ENCODE measurements around the gene CRYBG1. TPM values are rescaled to one million over a fixed set of nuclear protein-coding genes. Genes with fewer than 3 reads are reported as not detected.
A peak's percentile ranks its signal among the peaks of the same experiment; 100 is the strongest.

CRYBG1 gene
- total and polyA plus RNA-seq, 2 of the 13 experiments (the other 11 are each of a cell fraction or from before 2014, with no cell fraction given): 10.1 to 21.9 TPM

- TF ChIP-seq ZNF615 (CRISPR knock-in tag; IDR thresholded peaks at IDR 0.05; ENCODE audit: borderline replicate concordance) (no peak), NFIC (IDR thresholded peaks at IDR 0.05; ENCODE audit: low read length) (no peak), RARA (CRISPR knock-in tag; IDR thresholded peaks at IDR 0.05) (no peak), ELF1 (CRISPR knock-in tag; IDR thresholded peaks at IDR 0.05) (no peak), ZNF720 (CRISPR knock-in tag; IDR thresholded peaks at IDR 0.05) (no peak), ZNF530 (CRISPR knock-in tag; IDR thresholded peaks at IDR 0.05; ENCODE audit: low read depth) (no peak), ASH2L (IDR thresholded peaks at IDR 0.05; ENCODE audit: insufficient read length, low read depth, low read length) (no peak)
- TF ChIP-seq, protein P1, sequence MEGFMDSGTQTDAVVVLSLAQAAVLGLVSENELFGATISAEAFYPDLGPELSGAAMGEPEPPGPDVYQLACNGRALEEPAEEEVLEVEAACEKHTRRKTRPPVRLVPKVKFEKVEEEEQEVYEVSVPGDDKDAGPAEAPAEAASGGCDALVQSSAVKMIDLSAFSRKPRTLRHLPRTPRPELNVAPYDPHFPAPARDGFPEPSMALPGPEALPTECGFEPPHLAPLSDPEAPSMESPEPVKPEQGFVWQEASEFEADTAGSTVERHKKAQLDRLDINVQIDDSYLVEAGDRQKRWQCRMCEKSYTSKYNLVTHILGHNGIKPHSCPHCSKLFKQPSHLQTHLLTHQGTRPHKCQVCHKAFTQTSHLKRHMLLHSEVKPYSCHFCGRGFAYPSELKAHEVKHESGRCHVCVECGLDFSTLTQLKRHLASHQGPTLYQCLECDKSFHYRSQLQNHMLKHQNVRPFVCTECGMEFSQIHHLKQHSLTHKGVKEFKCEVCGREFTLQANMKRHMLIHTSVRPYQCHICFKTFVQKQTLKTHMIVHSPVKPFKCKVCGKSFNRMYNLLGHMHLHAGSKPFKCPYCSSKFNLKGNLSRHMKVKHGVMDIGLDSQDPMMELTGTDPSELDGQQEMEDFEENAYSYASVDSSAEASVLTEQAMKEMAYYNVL (CRISPR knock-in tag; IDR thresholded peaks at IDR 0.05; ENCODE audit: borderline replicate concordance): peak; percentile 46; the same call in 1 of the 2 replicates
- TF ChIP-seq, protein P2, sequence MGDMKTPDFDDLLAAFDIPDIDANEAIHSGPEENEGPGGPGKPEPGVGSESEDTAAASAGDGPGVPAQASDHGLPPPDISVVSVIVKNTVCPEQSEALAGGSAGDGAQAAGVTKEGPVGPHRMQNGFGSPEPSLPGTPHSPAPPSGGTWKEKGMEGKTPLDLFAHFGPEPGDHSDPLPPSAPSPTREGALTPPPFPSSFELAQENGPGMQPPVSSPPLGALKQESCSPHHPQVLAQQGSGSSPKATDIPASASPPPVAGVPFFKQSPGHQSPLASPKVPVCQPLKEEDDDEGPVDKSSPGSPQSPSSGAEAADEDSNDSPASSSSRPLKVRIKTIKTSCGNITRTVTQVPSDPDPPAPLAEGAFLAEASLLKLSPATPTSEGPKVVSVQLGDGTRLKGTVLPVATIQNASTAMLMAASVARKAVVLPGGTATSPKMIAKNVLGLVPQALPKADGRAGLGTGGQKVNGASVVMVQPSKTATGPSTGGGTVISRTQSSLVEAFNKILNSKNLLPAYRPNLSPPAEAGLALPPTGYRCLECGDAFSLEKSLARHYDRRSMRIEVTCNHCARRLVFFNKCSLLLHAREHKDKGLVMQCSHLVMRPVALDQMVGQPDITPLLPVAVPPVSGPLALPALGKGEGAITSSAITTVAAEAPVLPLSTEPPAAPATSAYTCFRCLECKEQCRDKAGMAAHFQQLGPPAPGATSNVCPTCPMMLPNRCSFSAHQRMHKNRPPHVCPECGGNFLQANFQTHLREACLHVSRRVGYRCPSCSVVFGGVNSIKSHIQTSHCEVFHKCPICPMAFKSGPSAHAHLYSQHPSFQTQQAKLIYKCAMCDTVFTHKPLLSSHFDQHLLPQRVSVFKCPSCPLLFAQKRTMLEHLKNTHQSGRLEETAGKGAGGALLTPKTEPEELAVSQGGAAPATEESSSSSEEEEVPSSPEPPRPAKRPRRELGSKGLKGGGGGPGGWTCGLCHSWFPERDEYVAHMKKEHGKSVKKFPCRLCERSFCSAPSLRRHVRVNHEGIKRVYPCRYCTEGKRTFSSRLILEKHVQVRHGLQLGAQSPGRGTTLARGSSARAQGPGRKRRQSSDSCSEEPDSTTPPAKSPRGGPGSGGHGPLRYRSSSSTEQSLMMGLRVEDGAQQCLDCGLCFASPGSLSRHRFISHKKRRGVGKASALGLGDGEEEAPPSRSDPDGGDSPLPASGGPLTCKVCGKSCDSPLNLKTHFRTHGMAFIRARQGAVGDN (CRISPR knock-in tag; IDR thresholded peaks at IDR 0.05): peak; percentile 77
- TF ChIP-seq, protein P3, sequence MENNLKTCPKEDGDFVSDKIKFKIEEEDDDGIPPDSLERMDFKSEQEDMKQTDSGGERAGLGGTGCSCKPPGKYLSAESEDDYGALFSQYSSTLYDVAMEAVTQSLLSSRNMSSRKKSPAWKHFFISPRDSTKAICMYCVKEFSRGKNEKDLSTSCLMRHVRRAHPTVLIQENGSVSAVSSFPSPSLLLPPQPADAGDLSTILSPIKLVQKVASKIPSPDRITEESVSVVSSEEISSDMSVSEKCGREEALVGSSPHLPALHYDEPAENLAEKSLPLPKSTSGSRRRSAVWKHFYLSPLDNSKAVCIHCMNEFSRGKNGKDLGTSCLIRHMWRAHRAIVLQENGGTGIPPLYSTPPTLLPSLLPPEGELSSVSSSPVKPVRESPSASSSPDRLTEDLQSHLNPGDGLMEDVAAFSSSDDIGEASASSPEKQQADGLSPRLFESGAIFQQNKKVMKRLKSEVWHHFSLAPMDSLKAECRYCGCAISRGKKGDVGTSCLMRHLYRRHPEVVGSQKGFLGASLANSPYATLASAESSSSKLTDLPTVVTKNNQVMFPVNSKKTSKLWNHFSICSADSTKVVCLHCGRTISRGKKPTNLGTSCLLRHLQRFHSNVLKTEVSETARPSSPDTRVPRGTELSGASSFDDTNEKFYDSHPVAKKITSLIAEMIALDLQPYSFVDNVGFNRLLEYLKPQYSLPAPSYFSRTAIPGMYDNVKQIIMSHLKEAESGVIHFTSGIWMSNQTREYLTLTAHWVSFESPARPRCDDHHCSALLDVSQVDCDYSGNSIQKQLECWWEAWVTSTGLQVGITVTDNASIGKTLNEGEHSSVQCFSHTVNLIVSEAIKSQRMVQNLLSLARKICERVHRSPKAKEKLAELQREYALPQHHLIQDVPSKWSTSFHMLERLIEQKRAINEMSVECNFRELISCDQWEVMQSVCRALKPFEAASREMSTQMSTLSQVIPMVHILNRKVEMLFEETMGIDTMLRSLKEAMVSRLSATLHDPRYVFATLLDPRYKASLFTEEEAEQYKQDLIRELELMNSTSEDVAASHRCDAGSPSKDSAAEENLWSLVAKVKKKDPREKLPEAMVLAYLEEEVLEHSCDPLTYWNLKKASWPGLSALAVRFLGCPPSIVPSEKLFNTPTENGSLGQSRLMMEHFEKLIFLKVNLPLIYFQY (CRISPR knock-in tag; IDR thresholded peaks at IDR 0.05; ENCODE audit: borderline replicate concordance): no peak
- TF ChIP-seq, protein P4, sequence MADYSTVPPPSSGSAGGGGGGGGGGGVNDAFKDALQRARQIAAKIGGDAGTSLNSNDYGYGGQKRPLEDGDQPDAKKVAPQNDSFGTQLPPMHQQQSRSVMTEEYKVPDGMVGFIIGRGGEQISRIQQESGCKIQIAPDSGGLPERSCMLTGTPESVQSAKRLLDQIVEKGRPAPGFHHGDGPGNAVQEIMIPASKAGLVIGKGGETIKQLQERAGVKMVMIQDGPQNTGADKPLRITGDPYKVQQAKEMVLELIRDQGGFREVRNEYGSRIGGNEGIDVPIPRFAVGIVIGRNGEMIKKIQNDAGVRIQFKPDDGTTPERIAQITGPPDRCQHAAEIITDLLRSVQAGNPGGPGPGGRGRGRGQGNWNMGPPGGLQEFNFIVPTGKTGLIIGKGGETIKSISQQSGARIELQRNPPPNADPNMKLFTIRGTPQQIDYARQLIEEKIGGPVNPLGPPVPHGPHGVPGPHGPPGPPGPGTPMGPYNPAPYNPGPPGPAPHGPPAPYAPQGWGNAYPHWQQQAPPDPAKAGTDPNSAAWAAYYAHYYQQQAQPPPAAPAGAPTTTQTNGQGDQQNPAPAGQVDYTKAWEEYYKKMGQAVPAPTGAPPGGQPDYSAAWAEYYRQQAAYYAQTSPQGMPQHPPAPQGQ (CRISPR knock-in tag; IDR thresholded peaks at IDR 0.05; ENCODE audit: borderline replicate concordance): no peak
- TF ChIP-seq, protein P5, sequence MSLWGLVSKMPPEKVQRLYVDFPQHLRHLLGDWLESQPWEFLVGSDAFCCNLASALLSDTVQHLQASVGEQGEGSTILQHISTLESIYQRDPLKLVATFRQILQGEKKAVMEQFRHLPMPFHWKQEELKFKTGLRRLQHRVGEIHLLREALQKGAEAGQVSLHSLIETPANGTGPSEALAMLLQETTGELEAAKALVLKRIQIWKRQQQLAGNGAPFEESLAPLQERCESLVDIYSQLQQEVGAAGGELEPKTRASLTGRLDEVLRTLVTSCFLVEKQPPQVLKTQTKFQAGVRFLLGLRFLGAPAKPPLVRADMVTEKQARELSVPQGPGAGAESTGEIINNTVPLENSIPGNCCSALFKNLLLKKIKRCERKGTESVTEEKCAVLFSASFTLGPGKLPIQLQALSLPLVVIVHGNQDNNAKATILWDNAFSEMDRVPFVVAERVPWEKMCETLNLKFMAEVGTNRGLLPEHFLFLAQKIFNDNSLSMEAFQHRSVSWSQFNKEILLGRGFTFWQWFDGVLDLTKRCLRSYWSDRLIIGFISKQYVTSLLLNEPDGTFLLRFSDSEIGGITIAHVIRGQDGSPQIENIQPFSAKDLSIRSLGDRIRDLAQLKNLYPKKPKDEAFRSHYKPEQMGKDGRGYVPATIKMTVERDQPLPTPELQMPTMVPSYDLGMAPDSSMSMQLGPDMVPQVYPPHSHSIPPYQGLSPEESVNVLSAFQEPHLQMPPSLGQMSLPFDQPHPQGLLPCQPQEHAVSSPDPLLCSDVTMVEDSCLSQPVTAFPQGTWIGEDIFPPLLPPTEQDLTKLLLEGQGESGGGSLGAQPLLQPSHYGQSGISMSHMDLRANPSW (CRISPR knock-in tag; IDR thresholded peaks at IDR 0.05; ENCODE audit: borderline replicate concordance): no peak
Observed at GRCh38 chr6:106510090-106510970, 149.8 kb downstream of the CRYBG1 start (continued).
